A549 (cell line): ENCODE data around the gene NEGR1. TPM values are rescaled to one million over a fixed set of nuclear protein-coding genes. Genes with fewer than 3 reads are reported as not detected.

ENCODE experiments used
- ATAC-seq, 2 experiments: fragments of 200-7000 bp in 1 of 2; fragments of >200 bp in 1 of 2; cut with Nextera tagmentation in 1 of 2; cut with Tn5 transposase in 1 of 2; 3 replicates each; pipeline versions ENCODE4 v1.8.0 to v1.9.1; 2018 to 2020; ENCODE audit warnings: mild to moderate bottlenecking in 1 of 2, moderate library complexity in 1 of 2
- CTCF ChIA-PET: fragments of 300-600 bp; sonication (Branson Sonifier 250); formaldehyde crosslinking; extraction: SDS; loops from one replicate; lab custom pipeline; 2021; ENCODE audit warnings: antibody characterized with exemption, inconsistent platforms; lab: Yijun Ruan, JAX
- POLR2A ChIA-PET: fragments of 350-600 bp; formaldehyde crosslinking; extraction: SDS; loops from one replicate; lab custom pipeline; 2021; ENCODE audit warnings: antibody characterized with exemption, inconsistent platforms; lab: Yijun Ruan, JAX
- DNase-seq, 2 experiments: peaks; one replicate each; pipeline versions ENCODE4 v3.0.0 to v3.0.0-alpha.2; 2011 to 2016; ENCODE audit warnings: low read depth in 1 of 2, low spot score in 1 of 2
- FAIRE-seq: peaks from 2 replicates; lab custom pipeline; 2011; peaks lifted over from hg19 to GRCh38; lab: Jason Lieb, UNC
- H3K27ac ChIP-seq, 2 experiments: fragments of >200 bp; sonication (Bioruptor Twin); formaldehyde crosslinking; 3 replicates each; pipeline ENCODE4 v1.5.1; 2016 to 2017
- H3K4me1 ChIP-seq: fragments of >200 bp; sonication (Bioruptor Twin); formaldehyde crosslinking; 3 replicates; pipeline ENCODE4 v1.6.1; 2016
- H3K4me2 ChIP-seq: fragments of >200 bp; sonication (Bioruptor Twin); formaldehyde crosslinking; 3 replicates; pipeline ENCODE4 v1.6.1; 2016
- H3K4me3 ChIP-seq: fragments of >200 bp; sonication (Bioruptor Twin); formaldehyde crosslinking; 3 replicates; pipeline ENCODE4 v1.5.1; 2016
- H3K9me3 ChIP-seq: fragments of >200 bp; sonication (Bioruptor Twin); formaldehyde crosslinking; 3 replicates; pipeline ENCODE4 v1.6.1; 2016
- BCL3 ChIP-seq: fragments of >200 bp; sonication (Bioruptor Twin); formaldehyde crosslinking; IDR thresholded peaks from 3 replicates; pipeline ENCODE4 v1.6.1; 2016
- CBX2 ChIP-seq: fragments of 200-600 bp; sonication (generic); IDR thresholded peaks from 2 replicates; pipeline ENCODE4 v1.6.1; 2016; ENCODE audit warnings: low read depth, mild to moderate bottlenecking, borderline replicate concordance
- CHD2 ChIP-seq: fragments of 150-350 bp; IDR thresholded peaks from 2 replicates; pipeline ENCODE4 v1.6.1; 2014; ENCODE audit warnings: low read length; ENCODE audit not compliant: partially characterized antibody
- CTCF ChIP-seq: fragments of >200 bp; sonication (Bioruptor Twin); formaldehyde crosslinking; IDR thresholded peaks from 3 replicates; pipeline ENCODE4 v1.5.1; 2016
- ELK1 ChIP-seq: fragments of 150-350 bp; IDR thresholded peaks from 2 replicates; pipeline ENCODE4 v1.6.1; 2014; ENCODE audit warnings: low read depth, mild to moderate bottlenecking, low read length
- ESRRA ChIP-seq: fragments of 150-350 bp; IDR thresholded peaks from 2 replicates; pipeline ENCODE4 v1.6.1; 2014; ENCODE audit warnings: mild to moderate bottlenecking, low read length, borderline replicate concordance
- FOSB ChIP-seq: fragments of 250-450 bp; sonication (Bioruptor Pico); IDR thresholded peaks from 2 replicates; pipeline ENCODE4 v1.5.0; 2020; ENCODE audit warnings: mild to moderate bottlenecking, moderate library complexity
- HDAC2 ChIP-seq: fragments of 200-600 bp; sonication (generic); IDR thresholded peaks from 2 replicates; pipeline ENCODE4 v1.6.1; 2016
- HES2 ChIP-seq: fragments of >200 bp; sonication (Bioruptor Twin); formaldehyde crosslinking; IDR thresholded peaks from 2 replicates; pipeline ENCODE4 v1.6.1; 2016
- HOXA7 ChIP-seq: fragments of 250-450 bp; sonication (Bioruptor Pico); IDR thresholded peaks from 2 replicates; pipeline ENCODE4 v1.5.0; 2020; ENCODE audit warnings: mild to moderate bottlenecking, moderate library complexity
- JUNB ChIP-seq: fragments of >200 bp; sonication (Bioruptor Twin); formaldehyde crosslinking; IDR thresholded peaks from 2 replicates; pipeline ENCODE4 v1.6.1; 2016
- MAZ ChIP-seq: fragments of 150-350 bp; IDR thresholded peaks from 2 replicates; pipeline ENCODE4 v1.6.1; 2014; ENCODE audit warnings: antibody characterized with exemption, low read depth, low read length, borderline replicate concordance
- NFE2L2 ChIP-seq: fragments of 150-350 bp; conservative IDR thresholded peaks from 2 replicates; pipeline ENCODE4 v1.6.1; 2014; ENCODE audit warnings: low read length
- PHF8 ChIP-seq: fragments of 200-600 bp; sonication (generic); IDR thresholded peaks from 2 replicates; pipeline ENCODE4 v1.6.1; 2016; ENCODE audit warnings: low read depth, mild to moderate bottlenecking, antibody characterized with exemption, moderate library complexity, borderline replicate concordance
- POLR2A ChIP-seq: IDR thresholded peaks from 2 replicates; pipeline ENCODE4 v1.6.1; 2012; ENCODE audit warnings: mild to moderate bottlenecking, low read length
- POLR2AphosphoS2 ChIP-seq: conservative IDR thresholded peaks from 2 replicates; pipeline ENCODE4 v1.6.1; 2012; ENCODE audit warnings: low read length, improper control_type of control experiment, inconsistent platforms
- RAD21 ChIP-seq, 2 experiments: fragments of >200 bp in 1 of 2; sonication (Bioruptor Twin) in 1 of 2; formaldehyde crosslinking in 1 of 2; IDR thresholded peaks in 1 of 2; conservative IDR thresholded peaks in 1 of 2; 2 replicates in 1 of 2; 3 replicates in 1 of 2; pipeline ENCODE4 v1.6.1; 2012 to 2018; ENCODE audit warnings: inconsistent platforms in 1 of 2
- RARB ChIP-seq: fragments of 250-450 bp; sonication (Bioruptor Pico); IDR thresholded peaks from 2 replicates; pipeline ENCODE4 v1.8.0; 2021; ENCODE audit warnings: mild to moderate bottlenecking, moderate library complexity
- RNF2 ChIP-seq: fragments of 200-600 bp; sonication (generic); IDR thresholded peaks from 2 replicates; pipeline ENCODE4 v1.6.1; 2016; ENCODE audit warnings: low read depth, mild to moderate bottlenecking, antibody characterized with exemption, moderate library complexity, borderline replicate concordance
- SREBF2 ChIP-seq: fragments of 450-650 bp; IDR thresholded peaks from 2 replicates; pipeline ENCODE4 v1.6.1; 2014; ENCODE audit warnings: mild to moderate bottlenecking, moderate library complexity
- ZSCAN20 ChIP-seq: fragments of 250-450 bp; sonication (Bioruptor Pico); IDR thresholded peaks from 2 replicates; pipeline ENCODE4 v1.8.0; 2022; ENCODE audit warnings: mild to moderate bottlenecking, moderate library complexity
- WGBS: methylation state at CpG from one replicate; pipeline ENCODE4 v1.1.6; 2017; ENCODE audit errors: missing lambda C conversion rate; 5-methylcytosine and 5-hydroxymethylcytosine counted together
- polyA plus RNA-seq, 4 experiments: library from polyadenylated mRNA; depleted of rRNA in 3 of 4; stranded (reverse); fragments of >200 nt; fragmentation: RNase III in 1 of 4; extraction: RNeasy Plus Mini Kit Qiagen cat#74134 plus additional on column Dnase treatment in 1 of 4; gene quantifications; 2 replicates in 3 of 4; 3 replicates in 1 of 4; pipeline ENCODE4 v1.2.3, GENCODE V29; 2011 to 2017

Gene NEGR1
- polyA plus RNA-seq, 2 of the 4 experiments (the other 2 are of a cell fraction), result not detected

- FAIRE-seq (no peak), DNase-seq (no peak), ATAC-seq (no peak)
- TF ChIP-seq PHF8, result no peak
- no peak for TF ChIP-seq ESRRA
- TF ChIP-seq FOSB (CRISPR knock-in tag), result no peak
- no peak for TF ChIP-seq RAD21 (conservative IDR thresholded peaks at IDR 0.05 in 1 of 2, IDR thresholded peaks at IDR 0.05 in 1 of 2)
- no peak for TF ChIP-seq CTCF
- no peak for TF ChIP-seq BCL3
- no peak for TF ChIP-seq RARB
- TF ChIP-seq SREBF2, result no peak
- no peak overlapping the region for H3K27ac ChIP-seq
- H3K4me3 ChIP-seq, result no peak overlapping the region
- CTCF ChIA-PET, result no interaction called here
- no peaks in the 10 kb centered on the region for H3K9me3 ChIP-seq
- no peaks in the 10 kb centered on the region for H3K4me1 ChIP-seq
- H3K4me2 ChIP-seq, result no peak overlapping the region
- WGBS, result 7% methylated on average over 2 of the region's 2 CpGs
- POLR2A ChIA-PET, result no interaction called here
These were observed 332.7 kb downstream of the NEGR1 start for GRCh38 chr1:71949681-71950080.

GRCh38 chr1:71948561-71948960 lies 333.8 kb downstream of the NEGR1 start:
- no peak for ATAC-seq
- TF ChIP-seq RAD21 (conservative IDR thresholded peaks at IDR 0.05 in 1 of 2, IDR thresholded peaks at IDR 0.05 in 1 of 2), result no peak
- TF ChIP-seq HDAC2, result no peak
- TF ChIP-seq POLR2A, result no peak
- no peak for TF ChIP-seq MAZ
- TF ChIP-seq POLR2AphosphoS2, result no peak
- TF ChIP-seq HES2, result no peak
- no peak for TF ChIP-seq ZSCAN20 (CRISPR knock-in tag)
- no peak for TF ChIP-seq ESRRA
- TF ChIP-seq, all 56 proteins: peak for 0
- no peak for DNase-seq
- ChIA-PET POLR2A (no interaction called here), CTCF (no interaction called here)
- H3K4me2 ChIP-seq, result no peak overlapping the region
- H3K9me3 ChIP-seq, result no peaks in the 10 kb centered on the region
- WGBS, result 30% methylated on average over 5 of the region's 5 CpGs
- no peak overlapping the region for H3K4me3 ChIP-seq
- H3K27ac ChIP-seq, result no peak overlapping the region
- H3K4me1 ChIP-seq, result no peaks in the 10 kb centered on the region
- FAIRE-seq, result no peak

- WGBS, result 24% methylated on average over 1 of the region's 1 CpG
- TF ChIP-seq NFE2L2 (no peak), CHD2 (no peak), CBX2 (no peak), JUNB (no peak), RNF2 (no peak), ELK1 (no peak), HOXA7 (CRISPR knock-in tag) (no peak)
- Histone ChIP-seq H3K27ac (no peak overlapping the region), H3K9me3 (no peaks in the 10 kb centered on the region), H3K4me2 (no peak overlapping the region), H3K4me1 (no peaks in the 10 kb centered on the region), H3K4me3 (no peak overlapping the region)
- FAIRE-seq (no peak), DNase-seq (no peak), ATAC-seq (no peak)
- POLR2A ChIA-PET, result no interaction called here
- CTCF ChIA-PET, result no interaction called here
These were observed 338.3 kb downstream of the NEGR1 start for GRCh38 chr1:71944006-71944405.
